Measurements from ENCODE around the gene PGLYRP3.

The PGLYRP3 gene

GRCh38 chr1:153339802-153340201 is 27.1 kb upstream of the PGLYRP3 start:
- no peak for TF ChIP-seq CTCF (IDR thresholded peaks at IDR 0.05)

- TF ChIP-seq CTCF (IDR thresholded peaks at IDR 0.05): no peak
These were observed 25.5 kb upstream of the PGLYRP3 start for GRCh38 chr1:153337980-153338853.

GRCh38 chr1:153336650-153337049 is 23.9 kb upstream of the PGLYRP3 start:
- no peak for TF ChIP-seq CTCF (IDR thresholded peaks at IDR 0.05)

DNA sequence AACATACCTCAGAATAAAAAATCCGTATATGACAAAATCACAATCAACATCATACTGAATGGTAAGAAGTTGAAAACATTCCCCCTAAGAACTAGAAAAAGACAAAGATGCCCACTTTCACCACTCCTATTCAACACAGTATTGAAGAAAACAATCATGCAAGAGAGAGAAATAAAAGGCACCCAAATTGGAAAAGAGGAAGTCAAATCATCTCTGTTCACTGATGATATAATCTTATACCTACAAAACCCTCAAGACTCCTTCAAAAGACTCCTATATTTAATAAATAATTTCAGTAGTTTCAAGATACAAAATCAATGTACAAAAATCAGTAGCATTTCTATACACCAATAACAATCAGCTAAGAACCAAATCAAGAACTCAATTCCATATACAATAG is 21.1 kb upstream of the PGLYRP3 start:
- no peak for TF ChIP-seq CTCF (IDR thresholded peaks at IDR 0.05)

GRCh38 chr1:153324912-153325311 is 12.2 kb upstream of the PGLYRP3 start:
- TF ChIP-seq CTCF (IDR thresholded peaks at IDR 0.05): no peak

GRCh38 chr1:153322568-153322967 is 9.8 kb upstream of the PGLYRP3 start:
- TF ChIP-seq CTCF (IDR thresholded peaks at IDR 0.05): no peak

DNA sequence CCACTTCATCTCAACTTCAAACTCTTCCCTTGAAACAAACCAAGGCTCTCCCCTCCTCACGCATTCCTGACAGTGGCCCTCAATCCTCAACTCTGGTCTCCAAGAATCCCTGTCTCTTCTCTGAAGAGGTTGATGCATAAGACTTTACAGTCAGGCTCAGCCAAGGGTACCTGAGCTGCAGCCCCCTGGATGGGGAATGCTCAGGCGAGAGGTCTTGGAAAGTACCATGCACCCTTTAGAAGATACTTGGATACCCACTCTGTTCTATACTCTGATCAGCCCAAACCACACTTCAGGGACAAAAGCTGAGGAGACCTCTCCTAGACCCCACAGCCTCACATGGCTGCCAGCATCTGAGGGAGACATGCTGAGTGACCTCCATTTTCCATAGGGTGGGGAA is 536 bp upstream of the PGLYRP3 start:
- no peak for TF ChIP-seq CTCF (IDR thresholded peaks at IDR 0.05)
